Lower lobe of right lung (tissue), 2 donors: ENCODE measurements around the gene ZNF678. TPM values are rescaled to one million over a fixed set of nuclear protein-coding genes. Genes with fewer than 3 reads are reported as not detected.

Experiments
- ATAC-seq, 2 donors: fragments of 200-7000 bp; cut with Tn5 transposase; one replicate each; pipeline ENCODE4 v1.9.1; 2020 to 2022; ENCODE audit warnings: mild to moderate bottlenecking in 2 of 2, moderate library complexity in 2 of 2
- DNase-seq: peaks from one replicate; pipeline ENCODE4 v3.0.0-alpha.2; 2020
- H3K27ac ChIP-seq: fragments of 200-600 bp; one replicate; pipeline ENCODE4 v1.8.0; 2022
- H3K27me3 ChIP-seq: fragments of 200-600 bp; one replicate; pipeline ENCODE4 v1.8.0; 2022; ENCODE audit warnings: low read depth
- H3K36me3 ChIP-seq: fragments of 200-600 bp; one replicate; pipeline ENCODE4 v1.8.0; 2022; ENCODE audit warnings: mild to moderate bottlenecking
- H3K4me1 ChIP-seq: fragments of 200-600 bp; one replicate; pipeline ENCODE4 v1.8.0; 2022
- H3K4me3 ChIP-seq: fragments of 200-600 bp; one replicate; pipeline ENCODE4 v1.8.0; 2022; ENCODE audit warnings: mild to moderate bottlenecking
- H3K9me3 ChIP-seq: fragments of 200-600 bp; one replicate; pipeline ENCODE4 v1.8.0; 2022
- intact Hi-C: fragments of 100-400 bp; cut with DNase I; formaldehyde crosslinking; loops from one replicate; pipeline ENCODE4 v1.11.0; 2022
- total RNA-seq: library from RNA; stranded (reverse); fragmentation: NEBNext Ultra II Directional; extraction: Animal tissue kit (Norgen Biotek cat#: 25700); gene quantifications from one replicate; pipeline ENCODE4 v1.2.1, GENCODE V29; 2021
- TF ChIP-seq, protein P1 (sequence below): fragments of 200-600 bp; IDR thresholded peaks from one replicate; pipeline ENCODE4 v1.8.0; 2022; ENCODE audit warnings: antibody characterized with exemption, mild to moderate bottlenecking
- donor health status: DM: no; HTN: yes; CAD: no; lungs with severe emphysema.

Gene ZNF678
- total RNA-seq, 1 donor from 2014 or later: 9.0 TPM

DNA sequence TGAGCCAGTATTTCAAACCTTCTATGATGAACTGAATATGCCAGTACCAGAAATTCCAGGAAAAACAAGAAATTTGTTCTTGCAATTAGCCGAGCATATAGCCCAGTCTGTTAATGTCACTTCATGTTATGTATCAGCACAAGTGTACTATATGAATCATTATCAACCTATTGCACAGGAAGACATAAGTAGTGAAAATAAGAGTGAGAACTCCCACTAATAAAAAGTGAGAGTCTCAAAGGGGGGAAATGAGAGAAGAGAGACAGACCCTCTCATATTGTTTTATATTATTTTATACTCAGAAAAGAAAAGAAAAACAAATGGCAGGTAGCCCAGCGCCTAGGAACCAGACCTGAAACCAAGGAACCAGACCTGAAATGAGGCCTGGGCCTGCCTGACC, 155.6 kb downstream of the ZNF678 start:
- intact Hi-C loops: no loop called here

DNA sequence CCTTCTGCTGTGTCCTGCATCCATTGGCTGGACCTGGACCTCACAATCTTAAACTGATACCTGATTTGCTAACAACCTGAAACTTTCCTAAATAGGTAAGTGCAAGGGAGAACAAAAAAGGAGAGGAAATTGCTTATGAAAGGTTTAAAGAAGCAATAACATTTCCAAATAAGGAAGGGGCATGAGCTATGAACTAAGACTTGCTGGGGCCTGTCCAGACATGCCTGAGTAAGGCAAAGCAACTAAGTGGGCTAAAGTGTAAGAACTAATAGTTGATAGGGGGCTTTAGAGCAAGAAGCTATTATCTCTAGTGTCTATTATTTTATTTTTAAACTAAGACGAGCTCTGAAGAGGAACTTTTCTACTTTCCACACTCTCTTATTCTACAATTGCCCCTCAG, 160.1 kb downstream of the ZNF678 start:
- intact Hi-C loops: no loop called here
- Histone ChIP-seq H3K36me3 (no peaks in the 10 kb centered on the region), H3K4me1 (peaks cover 9% of the 10 kb centered on the region), H3K27me3 (no peaks in the 10 kb centered on the region), H3K9me3 (peaks cover 37% of the 10 kb centered on the region), H3K27ac (no peak overlapping the region), H3K4me3 (no peak overlapping the region)
- ATAC-seq (no peak), DNase-seq (no peak)
- TF ChIP-seq, protein P1, sequence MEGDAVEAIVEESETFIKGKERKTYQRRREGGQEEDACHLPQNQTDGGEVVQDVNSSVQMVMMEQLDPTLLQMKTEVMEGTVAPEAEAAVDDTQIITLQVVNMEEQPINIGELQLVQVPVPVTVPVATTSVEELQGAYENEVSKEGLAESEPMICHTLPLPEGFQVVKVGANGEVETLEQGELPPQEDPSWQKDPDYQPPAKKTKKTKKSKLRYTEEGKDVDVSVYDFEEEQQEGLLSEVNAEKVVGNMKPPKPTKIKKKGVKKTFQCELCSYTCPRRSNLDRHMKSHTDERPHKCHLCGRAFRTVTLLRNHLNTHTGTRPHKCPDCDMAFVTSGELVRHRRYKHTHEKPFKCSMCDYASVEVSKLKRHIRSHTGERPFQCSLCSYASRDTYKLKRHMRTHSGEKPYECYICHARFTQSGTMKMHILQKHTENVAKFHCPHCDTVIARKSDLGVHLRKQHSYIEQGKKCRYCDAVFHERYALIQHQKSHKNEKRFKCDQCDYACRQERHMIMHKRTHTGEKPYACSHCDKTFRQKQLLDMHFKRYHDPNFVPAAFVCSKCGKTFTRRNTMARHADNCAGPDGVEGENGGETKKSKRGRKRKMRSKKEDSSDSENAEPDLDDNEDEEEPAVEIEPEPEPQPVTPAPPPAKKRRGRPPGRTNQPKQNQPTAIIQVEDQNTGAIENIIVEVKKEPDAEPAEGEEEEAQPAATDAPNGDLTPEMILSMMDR: no peak

More for the DNA sequence above, 155.6 kb downstream of the ZNF678 start:
- DNase-seq: no peak
- TF ChIP-seq, protein P1: no peak
- H3K36me3 ChIP-seq: no peaks in the 10 kb centered on the region
- no peak overlapping the region for H3K27ac ChIP-seq
- H3K4me1 ChIP-seq: no peaks in the 10 kb centered on the region
- H3K27me3 ChIP-seq: no peaks in the 10 kb centered on the region
- H3K4me3 ChIP-seq: no peak overlapping the region
- ATAC-seq: no peak
- H3K9me3 ChIP-seq: peaks cover 61% of the 10 kb centered on the region

DNA sequence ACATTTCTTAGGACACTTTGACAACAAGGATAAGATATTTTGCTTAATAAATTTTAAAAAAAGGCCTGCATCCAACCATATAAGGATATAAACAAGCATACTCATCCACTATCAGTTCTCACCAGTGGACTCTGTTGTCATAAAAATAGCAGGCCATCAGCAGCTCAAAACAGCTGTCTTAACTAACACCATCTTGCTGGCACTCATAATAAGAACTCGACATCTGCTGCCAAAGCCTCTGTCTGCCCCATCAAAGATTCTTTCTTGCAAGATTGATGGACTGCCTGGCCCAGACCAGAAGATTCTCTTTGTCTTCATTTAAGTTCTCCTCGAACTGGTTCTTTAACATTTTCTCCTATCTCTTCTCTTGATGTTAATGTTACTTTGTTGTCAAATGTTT, 161.7 kb downstream of the ZNF678 start:
- DNase-seq (no peak), ATAC-seq (no peak)
- Histone ChIP-seq H3K4me3 (no peak overlapping the region), H3K4me1 (peaks cover 24% of the 10 kb centered on the region), H3K27ac (no peak overlapping the region), H3K27me3 (no peaks in the 10 kb centered on the region), H3K9me3 (peaks cover 21% of the 10 kb centered on the region), H3K36me3 (no peaks in the 10 kb centered on the region)
- intact Hi-C loops: no loop called here
- TF ChIP-seq, protein P1: no peak

DNA sequence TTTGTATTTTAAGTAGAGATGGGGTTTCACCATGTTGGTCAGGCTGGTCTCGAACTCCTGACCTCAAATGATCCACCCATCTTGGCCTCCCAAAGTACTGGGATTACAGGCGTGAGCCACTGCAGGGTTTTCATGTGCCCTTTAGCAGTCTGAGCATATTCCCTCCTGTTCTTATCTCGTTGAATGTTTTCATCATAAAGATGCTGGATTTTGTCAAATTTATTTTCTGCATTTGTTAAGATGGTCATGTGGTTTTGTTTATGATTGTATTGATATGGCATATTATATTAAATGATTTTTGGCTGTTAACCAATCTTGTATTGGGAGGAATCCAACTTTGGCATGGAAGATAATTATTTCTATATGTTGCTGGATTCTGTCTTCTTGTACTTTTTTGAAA, 163.0 kb downstream of the ZNF678 start:
- peaks cover 5% of the 10 kb centered on the region for H3K36me3 ChIP-seq
- peaks cover 8% of the 10 kb centered on the region for H3K9me3 ChIP-seq
- no peak for ATAC-seq
- H3K4me3 ChIP-seq: no peak overlapping the region
- no peak for DNase-seq
- H3K4me1 ChIP-seq: peaks cover 31% of the 10 kb centered on the region
- no peak overlapping the region for H3K27ac ChIP-seq
- H3K27me3 ChIP-seq: no peaks in the 10 kb centered on the region
- intact Hi-C loops: no loop called here
- TF ChIP-seq, protein P1: no peak

Other genes starting within 250 kb of the ZNF678 start
- 40.3 TPM for gene CDC42BPA, start 245.1 kb upstream of the ZNF678 start, total RNA-seq
- gene JMJD4, start 171.7 kb downstream of the ZNF678 start, total RNA-seq: 14.9 TPM
- 23.1 TPM for gene SNAP47, start 171.9 kb downstream of the ZNF678 start, total RNA-seq